HG02763 (cell line): ENCODE data around the gene ABTB1.
"Not testable (repeated sequence)": the region's sequence is repeated elsewhere in the genome, so short reads cannot be mapped to it uniquely, and the experiment has no call there.

Source experiments
- ATAC-seq: cut with Tn5 transposase; IDR thresholded peaks from one replicate; pipeline ENCODE4 v1.9.1; 2021; ENCODE audit warnings: mild to moderate bottlenecking, moderate library complexity; ENCODE audit not compliant: unreplicated experiment

Gene ABTB1

DNA sequence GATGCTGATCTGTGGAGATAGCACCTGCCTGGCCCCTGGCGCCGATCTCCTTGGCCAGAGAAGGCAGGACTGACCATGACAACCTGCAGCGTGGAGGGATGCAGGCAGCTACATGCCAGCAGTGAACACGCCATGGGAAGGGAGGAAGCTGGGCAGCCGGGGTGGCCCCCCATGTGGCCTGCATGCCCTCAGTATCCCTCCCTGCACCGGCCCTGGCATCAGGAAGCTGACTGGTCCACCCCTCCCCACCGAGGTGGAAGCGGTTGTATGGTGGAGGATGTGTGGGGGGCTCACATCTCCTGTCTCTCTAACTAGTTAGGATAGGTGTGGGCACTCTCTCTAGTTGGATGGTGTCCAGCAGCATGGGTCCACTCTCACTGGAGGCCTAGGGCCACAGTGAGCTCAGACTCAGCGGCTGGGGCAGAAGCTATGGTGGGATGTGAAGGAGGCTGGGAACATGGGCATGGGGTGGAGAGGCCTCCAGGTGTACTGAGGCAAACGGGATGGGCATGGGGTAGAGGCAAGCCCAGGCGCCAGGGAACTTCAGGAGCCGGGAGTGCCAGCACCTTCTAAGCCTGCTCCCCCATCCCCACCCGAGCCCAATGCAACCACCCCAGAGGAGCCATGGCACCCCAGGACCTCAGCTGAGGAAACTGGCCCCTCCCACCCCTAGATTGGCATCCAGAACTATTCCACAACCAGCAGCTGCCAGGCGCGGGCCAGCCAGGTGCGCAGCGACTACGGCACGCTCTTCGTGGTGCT is 1.8 kb upstream of the ABTB1 start:
- no peak for ATAC-seq

DNA sequence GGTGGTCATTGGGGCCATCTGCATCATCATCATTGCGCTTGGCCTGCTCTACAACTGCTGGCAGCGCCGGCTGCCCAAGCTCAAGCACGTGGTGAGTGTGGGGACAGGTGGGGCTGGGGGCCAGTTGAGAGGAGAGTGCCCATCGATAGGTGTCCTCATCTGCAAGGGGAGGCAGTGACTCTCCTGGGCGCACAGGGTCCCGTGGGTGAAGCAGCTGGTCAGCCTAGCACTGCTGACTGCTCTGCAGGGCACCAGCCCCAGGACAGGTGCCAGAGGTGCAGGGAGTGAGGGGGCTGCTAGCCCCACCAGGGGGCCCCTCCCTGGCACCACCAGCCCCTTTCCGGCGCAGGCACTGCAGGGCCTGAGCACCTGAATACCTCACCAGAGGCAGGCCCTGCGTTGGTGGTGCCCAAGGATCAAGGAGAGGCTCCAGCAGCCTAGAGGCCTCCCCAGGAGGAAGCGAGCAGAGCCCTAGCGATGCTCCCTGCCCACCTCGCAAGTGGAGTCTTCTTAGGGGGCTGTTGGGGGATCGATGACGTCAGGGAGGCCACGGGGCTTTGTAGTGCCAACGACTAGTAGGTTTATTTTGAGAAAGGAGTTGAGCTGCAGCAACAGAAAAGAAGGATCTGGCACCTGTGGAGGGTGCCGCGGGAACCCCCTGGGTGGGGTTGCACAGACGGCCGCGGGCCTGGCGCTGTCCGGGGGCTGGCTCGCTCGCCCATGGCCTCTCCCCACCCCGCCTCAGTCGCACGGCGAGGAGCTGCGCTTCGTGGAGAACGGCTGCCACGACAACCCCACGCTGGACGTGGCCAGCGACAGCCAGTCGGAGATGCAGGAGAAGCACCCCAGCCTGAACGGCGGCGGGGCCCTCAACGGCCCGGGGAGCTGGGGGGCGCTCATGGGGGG is 976 bp upstream of the ABTB1 start:
- ATAC-seq, result peak; percentile 11

DNA sequence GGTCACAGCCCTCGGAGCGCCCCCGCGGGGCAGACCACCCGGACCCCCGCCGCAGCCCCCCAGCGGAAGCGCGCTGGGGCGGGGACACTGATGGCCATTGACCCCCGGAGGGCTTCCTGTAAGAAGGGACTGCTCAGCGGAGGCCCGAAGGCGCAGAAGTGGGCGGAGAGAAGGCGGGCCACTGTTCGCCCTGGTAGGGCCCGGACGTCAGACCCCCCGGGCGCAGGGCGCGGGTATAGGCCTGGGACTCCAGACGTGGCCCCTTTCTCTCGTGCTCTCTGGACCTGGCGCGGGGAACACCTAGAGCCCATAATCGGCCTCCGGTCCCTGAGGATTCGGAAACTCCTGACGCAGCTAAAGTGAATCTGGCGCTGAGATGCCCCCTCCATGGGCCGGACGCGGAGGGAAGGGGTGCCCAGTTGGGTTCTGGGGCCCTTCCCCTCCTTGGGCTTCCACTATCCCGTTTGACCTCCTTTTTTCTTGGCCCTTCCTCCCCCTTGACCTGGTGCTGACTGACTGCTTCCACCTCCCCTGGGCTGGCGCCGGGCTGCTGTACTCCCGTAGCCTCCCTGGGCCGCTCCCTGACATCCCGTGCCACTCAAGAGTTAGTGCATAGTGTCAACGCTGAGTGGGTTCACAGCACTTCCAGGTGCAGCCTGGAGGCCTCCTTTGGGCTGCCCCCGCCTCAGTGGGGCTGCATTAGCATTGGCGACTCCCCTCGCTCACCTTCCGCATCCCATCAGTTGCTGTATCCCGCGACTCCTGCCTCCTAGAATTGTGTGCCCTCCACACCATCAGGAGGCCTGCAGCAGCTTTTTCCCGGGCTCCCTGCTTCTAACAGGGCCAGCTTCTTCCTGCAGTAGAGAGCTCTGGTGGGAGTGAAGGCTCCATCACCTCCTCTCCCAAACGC is 694 bp downstream of the ABTB1 start:
- ATAC-seq, result peak; percentile 24

DNA sequence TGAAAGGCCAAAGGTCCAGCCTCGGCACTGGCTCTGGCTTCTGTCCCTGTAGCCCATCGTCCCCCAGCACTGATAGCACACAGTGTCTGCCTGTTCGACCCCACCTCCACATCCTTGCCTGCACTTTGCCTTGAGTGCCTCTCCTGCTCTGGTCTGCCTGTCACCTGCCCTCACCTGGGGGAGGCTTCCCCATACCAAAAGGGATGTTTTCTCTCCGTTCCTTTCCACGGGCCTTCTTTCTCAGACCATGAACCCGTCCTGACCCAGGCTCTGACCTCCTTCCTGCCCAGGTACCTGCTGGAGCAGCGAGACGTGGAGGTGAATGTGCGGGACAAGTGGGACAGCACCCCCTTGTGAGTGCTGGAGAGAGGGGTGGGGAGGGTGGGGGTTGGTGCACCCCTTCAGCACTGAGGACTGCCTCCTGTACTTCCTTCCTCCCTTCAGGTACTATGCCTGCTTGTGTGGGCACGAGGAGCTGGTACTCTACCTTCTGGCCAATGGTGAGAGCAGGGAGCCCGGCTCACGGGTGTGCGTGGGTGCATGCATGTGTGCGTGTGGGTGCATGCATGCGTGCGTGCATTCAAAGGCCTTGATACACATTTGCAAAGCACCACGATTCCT is 1.5 kb downstream of the ABTB1 start:
- no peak for ATAC-seq

- ATAC-seq, result no peak
These were observed 2.0 kb downstream of the ABTB1 start for GRCh38 chr3:127674790-127675189.

GRCh38 chr3:127675651-127676391 is 3.1 kb downstream of the ABTB1 start:
- ATAC-seq, result no peak

- no peak for ATAC-seq
These were observed 3.7 kb downstream of the ABTB1 start for GRCh38 chr3:127676456-127676855.

DNA sequence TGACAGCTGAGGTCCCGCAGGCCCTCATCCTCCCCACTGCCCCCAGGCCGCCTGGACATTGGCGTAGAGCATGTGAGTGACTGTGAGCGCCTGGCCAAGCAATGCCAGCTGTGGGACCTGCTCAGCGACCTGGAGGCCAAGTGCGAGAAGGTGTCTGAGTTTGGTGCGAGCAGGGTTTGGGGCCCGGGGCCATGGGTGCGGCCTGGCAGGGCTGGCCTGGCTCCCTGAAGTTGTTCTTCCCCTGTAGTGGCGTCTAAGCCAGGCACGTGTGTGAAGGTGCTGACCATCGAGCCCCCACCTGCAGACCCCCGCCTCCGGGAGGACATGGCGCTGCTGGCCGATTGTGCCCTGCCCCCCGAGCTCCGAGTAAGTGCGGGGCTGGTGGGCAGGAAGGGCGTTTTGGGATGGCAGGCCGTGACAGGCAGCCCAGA is 4.2 kb downstream of the ABTB1 start:
- no peak for ATAC-seq

DNA sequence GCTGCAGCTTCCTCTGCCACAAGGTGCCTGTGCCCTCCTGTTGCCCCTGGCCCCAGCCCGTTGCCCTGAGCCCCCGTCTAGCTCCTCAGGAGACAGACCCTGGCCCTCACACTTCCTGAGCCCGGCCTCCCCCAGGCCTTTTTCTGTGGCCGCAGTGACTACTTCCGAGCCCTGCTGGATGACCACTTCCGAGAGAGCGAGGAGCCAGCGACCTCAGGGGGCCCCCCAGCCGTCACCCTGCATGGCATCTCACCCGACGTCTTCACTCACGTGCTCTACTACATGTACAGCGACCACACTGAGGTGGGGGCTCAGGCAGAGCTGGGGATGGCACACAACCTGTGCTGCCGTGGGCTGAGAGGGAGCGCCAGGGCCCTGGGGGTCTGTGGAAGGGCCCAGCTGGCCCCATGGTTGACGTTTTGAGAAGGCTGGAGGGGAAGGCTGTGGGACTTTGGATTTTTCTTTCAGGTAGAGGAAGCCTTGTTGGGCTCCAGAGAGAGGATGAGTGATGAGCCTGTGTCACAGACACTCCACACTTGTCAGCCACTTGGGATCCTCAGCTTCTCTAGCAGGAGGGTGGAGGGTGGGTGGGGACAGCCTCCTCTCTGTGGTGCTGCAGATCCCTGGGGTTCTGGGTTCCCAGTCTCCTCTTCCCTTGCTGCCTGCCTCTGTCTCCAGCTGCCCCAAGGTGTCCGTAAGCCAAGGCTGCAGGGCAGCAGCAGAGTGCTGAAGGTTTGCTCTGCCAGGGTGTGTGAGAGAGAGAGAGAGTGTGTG is 5.0 kb downstream of the ABTB1 start:
- ATAC-seq, result no peak

DNA sequence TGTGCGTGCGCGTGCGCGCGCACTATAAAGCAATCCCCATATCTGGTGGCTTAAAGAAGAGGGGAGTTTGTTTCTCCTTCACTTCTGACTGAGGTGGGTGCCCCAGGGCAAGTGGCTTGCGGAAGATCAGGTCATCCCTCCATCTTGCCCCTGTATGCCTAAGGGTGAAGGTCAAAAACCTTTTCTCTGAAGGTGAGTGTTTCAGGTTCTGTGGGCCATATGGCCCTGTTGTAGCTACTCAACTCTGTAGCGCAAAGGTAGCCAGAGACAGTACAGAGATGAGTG is 5.5 kb downstream of the ABTB1 start:
- ATAC-seq, result no peak

DNA sequence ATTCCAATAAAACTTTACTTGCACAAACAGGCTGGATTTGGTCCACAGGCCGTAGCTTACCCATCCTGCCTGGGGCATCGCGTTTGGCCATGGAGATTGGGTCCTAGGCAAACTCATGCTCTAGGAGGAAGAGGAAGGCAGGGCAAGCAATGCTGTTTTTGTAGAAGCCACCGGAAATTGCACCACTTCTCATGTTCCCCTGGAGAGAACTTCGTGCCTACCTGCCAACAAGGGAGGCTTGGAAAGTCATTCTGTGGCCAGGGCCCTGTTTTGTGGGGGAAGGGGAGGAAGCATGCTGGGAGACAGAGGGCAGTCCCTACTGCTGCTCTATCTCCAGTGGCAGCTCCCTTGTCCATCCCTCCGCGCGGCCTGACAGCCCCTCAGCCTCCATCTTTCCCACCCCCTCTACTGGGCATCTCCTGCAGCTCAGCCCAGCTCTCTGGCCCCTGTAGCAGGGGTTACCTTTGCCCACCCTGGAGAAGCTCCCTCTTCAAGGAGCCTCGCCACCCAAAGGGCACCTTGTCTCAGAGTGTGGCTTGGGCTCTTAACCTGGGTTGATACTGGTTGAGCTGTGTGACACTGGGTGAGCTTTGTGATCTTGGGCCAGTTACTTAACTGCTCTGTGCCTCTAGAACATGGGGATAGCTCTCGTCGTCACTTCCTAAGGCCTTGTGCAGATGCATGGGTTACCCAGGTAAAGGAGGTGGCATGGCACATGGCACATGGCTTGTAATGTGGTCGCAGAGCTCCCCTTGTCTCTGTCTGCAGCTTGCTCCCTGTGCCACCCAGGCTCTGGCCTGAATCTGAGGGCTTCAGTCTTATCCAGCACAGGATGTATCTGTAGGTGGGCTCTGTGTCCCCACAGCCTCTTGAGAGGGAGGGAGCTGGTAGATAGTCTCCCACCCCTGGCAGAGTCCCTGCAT is 6.1 kb downstream of the ABTB1 start:
- ATAC-seq, result no peak

DNA sequence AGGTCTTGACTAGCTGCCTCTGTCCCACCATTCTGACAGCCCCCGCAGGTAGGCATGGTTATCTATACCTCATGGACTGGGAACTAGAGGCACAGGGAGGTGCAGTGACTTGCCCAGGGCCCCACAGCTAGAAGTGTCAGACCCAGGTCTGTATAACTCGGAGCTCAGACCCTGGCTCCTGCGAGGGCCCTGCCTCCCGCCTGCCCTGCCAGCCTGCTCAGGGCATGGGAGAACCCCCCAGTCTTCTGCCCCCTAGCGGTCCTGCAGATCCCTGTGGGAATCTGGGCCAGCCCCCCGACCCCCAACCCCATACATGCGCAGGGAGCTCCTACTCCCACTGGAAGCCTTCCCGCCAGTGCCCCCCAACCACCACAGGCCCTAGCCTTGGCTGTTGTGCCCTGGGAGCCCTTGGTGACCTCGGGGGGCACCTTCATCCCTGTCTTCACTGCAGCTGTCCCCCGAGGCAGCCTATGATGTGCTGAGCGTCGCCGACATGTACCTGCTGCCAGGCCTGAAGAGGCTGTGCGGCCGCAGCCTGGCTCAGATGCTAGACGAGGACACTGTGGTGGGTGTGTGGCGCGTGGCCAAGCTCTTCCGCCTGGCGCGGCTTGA is 6.9 kb downstream of the ABTB1 start:
- ATAC-seq, result no peak

DNA sequence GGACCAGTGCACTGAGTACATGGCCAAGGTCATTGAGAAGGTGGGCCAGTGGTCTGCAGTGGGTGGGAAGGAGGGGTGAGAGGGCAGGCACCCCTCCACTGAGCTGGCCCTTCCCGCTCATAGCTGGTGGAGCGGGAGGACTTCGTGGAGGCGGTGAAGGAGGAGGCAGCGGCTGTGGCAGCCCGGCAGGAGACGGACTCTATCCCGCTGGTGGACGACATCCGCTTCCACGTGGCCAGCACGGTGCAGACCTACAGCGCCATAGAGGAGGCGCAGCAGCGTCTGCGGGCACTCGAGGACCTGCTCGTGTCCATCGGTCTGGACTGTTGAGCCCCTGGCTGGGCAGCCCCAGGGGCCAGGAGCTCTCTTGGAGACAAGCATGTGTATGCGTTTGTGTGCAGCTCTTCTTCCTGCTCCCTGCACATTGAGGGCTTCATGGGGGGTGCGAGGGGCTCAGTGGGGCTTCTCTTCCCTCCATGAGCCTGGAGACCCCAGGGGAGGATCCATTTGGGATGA is 7.5 kb downstream of the ABTB1 start:
- ATAC-seq, result no peak

DNA sequence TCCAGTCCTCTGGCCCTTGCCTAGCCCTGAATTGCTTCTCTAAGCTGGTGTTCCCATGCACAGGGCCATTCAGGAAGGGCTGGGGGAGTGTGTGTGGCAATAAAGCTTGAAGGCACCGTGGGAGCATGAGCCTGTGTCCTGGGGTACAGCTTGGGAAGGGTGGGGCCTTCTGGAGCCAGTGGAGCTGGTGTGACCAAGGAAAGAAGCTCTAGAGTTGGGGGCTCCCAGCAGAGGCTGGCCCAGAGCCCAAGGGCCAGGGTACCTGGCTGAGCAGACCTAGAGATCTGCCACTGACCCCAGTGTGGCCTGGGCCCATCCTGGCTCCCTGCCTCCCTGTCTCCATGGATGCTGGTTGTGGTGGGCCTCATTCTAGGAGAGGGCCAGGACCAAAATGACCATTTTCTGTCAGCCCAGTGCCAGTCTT is 8.1 kb downstream of the ABTB1 start:
- ATAC-seq, result no peak

GRCh38 chr3:127682175-127682554 is 9.4 kb downstream of the ABTB1 start:
- not testable (repeated sequence) for ATAC-seq

GRCh38 chr3:127682561-127682960 is 9.8 kb downstream of the ABTB1 start:
- no peak for ATAC-seq

DNA sequence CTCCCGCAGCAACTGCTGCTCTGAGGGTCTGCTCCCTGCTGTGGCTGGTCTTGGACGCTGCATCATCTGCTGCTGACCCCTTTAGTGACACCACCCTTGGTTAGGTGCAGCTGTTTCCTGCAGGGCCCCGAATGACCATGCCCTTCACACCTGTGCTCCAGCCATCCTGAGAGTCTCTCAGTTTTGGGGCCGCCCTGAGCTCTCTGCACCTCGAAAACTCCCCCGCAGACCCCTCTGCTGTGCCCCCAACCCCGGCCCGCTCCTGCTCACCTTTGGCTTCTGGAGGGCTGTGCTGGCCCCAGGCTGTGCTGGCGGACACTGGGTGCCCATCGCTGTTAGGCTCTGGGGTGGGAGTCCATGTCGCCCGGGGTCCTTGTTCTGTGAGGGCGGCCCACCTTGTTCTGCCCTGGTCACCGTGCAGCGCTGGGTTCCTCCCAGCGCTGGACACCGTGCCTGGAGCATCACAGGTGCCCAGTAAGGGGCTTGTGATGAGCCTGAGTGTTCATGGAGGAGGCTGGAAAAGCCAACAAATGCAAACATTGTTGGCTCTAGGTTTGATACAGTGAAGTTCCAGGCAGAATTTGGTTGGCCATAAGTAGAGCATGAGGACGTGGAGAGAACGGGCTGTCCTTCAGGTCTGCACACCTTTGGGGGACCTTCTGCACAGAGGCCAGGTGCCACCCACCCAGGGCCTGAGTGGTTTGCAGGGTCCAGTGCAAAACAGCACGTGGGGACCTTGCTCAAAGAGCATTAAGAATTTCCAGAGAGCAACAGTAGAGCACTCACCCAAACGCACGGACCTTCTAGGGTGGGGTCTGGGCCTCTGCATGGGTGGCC is 12.3 kb downstream of the ABTB1 start:
- no peak for ATAC-seq
